Naive B cell (primary cell): ENCODE data around the gene KRI1. TPM values are rescaled to one million over a fixed set of nuclear protein-coding genes. Genes with fewer than 3 reads are reported as not detected.

Experiments used
- ATAC-seq, 2 donors: fragments of 150-1000 bp; cut with Tn5 transposase; 2 replicates each; pipeline ENCODE4 v1.10.0; 2021; ENCODE audit warnings: low read depth in 2 of 2, mild to moderate bottlenecking in 2 of 2, moderate library complexity in 2 of 2
- DNase-seq: peaks from one replicate; pipeline ENCODE4 v3.0.0; 2022
- H3K27ac Mint-ChIP-seq, 6 donors: one replicate each; pipeline ENCODE4 v1.8.0; 2020 to 2022; ENCODE audit warnings: mild to moderate bottlenecking in 6 of 6, mixed read lengths in 6 of 6, moderate library complexity in 5 of 6, inconsistent platforms in 2 of 6
- H3K27me3 Mint-ChIP-seq, 3 donors: one replicate each; pipeline ENCODE4 v1.8.0; 2021 to 2022; ENCODE audit warnings: mixed read lengths in 3 of 3, mild to moderate bottlenecking in 1 of 3
- H3K36me3 Mint-ChIP-seq, 2 donors: one replicate each; pipeline ENCODE4 v1.8.0; 2020 to 2022; ENCODE audit warnings: mixed read lengths in 2 of 2, inconsistent platforms in 1 of 2, mild to moderate bottlenecking in 1 of 2
- H3K4me1 Mint-ChIP-seq, 3 donors: one replicate each; pipeline ENCODE4 v1.8.0; 2020 to 2022; ENCODE audit warnings: mixed read lengths in 3 of 3, inconsistent platforms in 1 of 3, mild to moderate bottlenecking in 1 of 3, moderate library complexity in 1 of 3
- H3K4me3 Mint-ChIP-seq, 8 donors: one replicate each; pipeline ENCODE4 v1.8.0; 2020 to 2022; ENCODE audit warnings: mild to moderate bottlenecking in 8 of 8, mixed read lengths in 8 of 8, moderate library complexity in 8 of 8, inconsistent platforms in 2 of 8
- H3K9me3 Mint-ChIP-seq, 7 donors: one replicate each; pipeline ENCODE4 v1.8.0; 2020 to 2022; ENCODE audit warnings: mixed read lengths in 7 of 7, mild to moderate bottlenecking in 5 of 7, inconsistent platforms in 2 of 7, moderate library complexity in 1 of 7
- polyA plus RNA-seq, 6 donors: library from polyadenylated mRNA; unstranded; fragments of 300-500 nt; fragmentation: Illumina TruSeq; gene quantifications; one replicate each; pipeline ENCODE4 v1.2.3, GENCODE V29; 2021; ENCODE audit warnings: low read depth in 6 of 6

KRI1 gene
- polyA plus RNA-seq, 6 donors from 2014 or later, result 10.6 to 47.6 (median 16.5) TPM

DNA sequence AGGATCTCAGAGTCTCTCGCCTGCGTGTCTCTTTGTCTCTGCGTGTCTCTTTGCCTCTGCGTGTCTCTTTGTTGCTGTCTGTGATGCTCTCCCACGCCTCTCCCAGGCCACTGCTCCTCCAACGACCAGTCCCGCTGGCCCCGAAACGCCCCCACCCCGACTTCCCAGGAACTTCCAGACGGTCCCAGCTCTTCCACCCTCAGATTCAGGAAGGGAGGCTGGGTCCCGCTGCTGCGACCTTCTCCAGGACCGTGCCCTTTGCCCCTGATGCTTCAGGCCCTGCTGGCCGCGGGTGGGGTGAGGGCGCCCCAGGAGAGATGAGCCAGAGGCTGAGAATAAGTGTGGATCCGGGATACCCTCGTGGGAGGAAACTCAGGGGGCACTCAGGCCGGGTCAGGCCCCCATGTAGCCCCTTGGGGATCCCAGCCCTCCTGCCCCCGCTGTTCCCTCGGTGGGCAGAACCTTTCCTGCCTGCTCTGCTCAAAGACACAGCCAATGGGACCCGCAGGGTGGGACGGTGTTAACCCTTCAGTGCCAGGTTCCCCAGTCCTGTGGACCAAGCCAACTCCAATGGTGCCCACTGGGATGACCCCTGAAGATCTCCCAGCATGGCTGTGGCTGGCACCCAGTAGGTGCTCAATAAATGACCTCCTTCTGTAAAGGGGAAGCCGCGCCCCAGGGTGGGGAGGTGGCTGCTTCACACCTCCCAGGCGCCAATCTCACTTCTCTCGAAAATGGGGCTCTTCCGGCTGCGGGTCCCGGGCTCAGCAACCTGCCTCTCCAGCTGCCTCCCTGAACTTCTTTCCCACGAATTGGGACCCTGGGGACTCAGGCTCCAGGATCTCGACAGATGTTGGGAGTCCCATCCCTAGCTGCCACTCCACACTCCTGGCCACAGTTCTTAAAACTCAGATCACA lies 47.1 kb downstream of the KRI1 start:
- H3K4me3 Mint-ChIP-seq, result peak overlapping the region in 7 of 8 donors; percentile 3 to 86 (median 76)
- peaks cover 35 to 60% (median 55%) of the 10 kb centered on the region in 3 donors for H3K27me3 Mint-ChIP-seq
- peak; percentile 45 to 47 for ATAC-seq
- DNase-seq, result no peak
- H3K4me1 Mint-ChIP-seq, result peaks cover 23 to 27% (median 25%) of the 10 kb centered on the region in 3 donors
- H3K9me3 Mint-ChIP-seq, result peaks cover 0 to 2% (median 0%) of the 10 kb centered on the region in 7 donors
- peak overlapping the region in 1 of 6 donors; percentile 21 for H3K27ac Mint-ChIP-seq
- peaks cover 0 to 7% of the 10 kb centered on the region in 2 donors for H3K36me3 Mint-ChIP-seq

DNA sequence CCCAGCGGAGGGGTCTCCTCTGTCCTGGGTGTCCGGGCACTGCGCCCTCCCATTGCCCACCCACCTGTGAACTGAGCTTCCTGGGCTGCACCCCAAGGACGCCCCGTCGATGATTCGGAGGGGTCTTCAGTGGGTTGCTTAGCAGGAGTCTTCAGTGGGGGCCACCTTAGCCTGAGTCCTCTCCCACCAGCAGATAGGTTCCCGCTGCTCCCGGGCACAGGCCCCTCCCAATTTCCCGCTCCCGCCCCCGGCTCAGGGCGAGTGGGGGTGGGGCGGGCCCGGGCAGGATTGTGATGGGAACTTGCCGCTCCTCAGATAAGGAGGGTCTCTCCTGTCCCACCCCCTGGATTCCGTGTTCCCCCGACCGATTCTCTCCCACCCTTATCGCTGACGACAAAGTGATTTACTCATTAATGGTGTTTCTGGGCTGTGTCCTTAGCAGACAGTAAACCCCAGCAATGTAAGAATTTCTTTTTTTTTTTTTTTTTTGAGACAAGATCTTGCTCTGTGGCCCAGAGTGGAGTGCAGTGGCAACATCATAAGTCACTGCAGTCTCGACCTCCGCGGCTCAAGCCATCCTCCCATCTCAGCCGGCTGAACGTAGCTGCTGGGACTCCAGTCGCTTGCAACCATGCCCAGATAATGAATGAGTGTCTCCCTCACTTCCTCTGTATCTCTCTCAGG lies 47.9 kb downstream of the KRI1 start:
- DNase-seq (no peak), ATAC-seq (peak; percentile 29 to 34)
- peak overlapping the region in 7 of 8 donors; percentile 3 to 86 (median 73) for H3K4me3 Mint-ChIP-seq
- H3K4me1 Mint-ChIP-seq, result peaks cover 25 to 27% (median 26%) of the 10 kb centered on the region in 3 donors
- peak overlapping the region in 2 of 6 donors; percentile 33 for H3K27ac Mint-ChIP-seq
- H3K27me3 Mint-ChIP-seq, result peaks cover 43 to 68% (median 63%) of the 10 kb centered on the region in 3 donors
- peaks cover 0 to 7% of the 10 kb centered on the region in 2 donors for H3K36me3 Mint-ChIP-seq
- H3K9me3 Mint-ChIP-seq, result peaks cover 0 to 2% (median 0%) of the 10 kb centered on the region in 7 donors

DNA sequence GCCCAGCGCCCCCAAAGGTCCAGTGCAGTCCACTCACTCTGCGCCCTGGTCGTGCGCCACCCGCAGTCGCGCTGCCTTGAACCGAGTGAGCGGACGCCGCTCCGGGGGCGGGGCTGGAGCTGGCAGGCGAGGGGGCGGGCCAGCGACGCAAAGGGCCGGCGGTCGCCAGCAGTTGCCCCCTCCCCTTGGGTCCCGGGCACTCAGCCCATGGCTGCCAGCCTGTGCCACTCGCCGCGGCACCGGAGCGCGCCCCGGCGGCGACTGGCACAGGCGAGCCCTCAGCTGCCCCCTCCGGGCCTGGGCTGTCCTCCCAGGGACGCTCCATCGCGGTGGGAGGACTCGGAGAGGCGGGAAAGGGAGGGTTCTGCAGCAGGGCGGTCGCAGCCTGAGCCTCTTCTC lies 48.5 kb downstream of the KRI1 start, which contains the start of gene S1PR5:
S1PR5 (minus strand) TSS at position 87 of the 399 bp plus-strand sequence. CDS start 2,436 bp downstream, outside the sequence.
- Mint-ChIP-seq H3K9me3 (peaks cover 0 to 2% (median 0%) of the 10 kb centered on the region in 7 donors), H3K4me1 (peaks cover 25 to 27% (median 26%) of the 10 kb centered on the region in 3 donors), H3K36me3 (peaks cover 0 to 7% of the 10 kb centered on the region in 2 donors), H3K27me3 (peaks cover 44 to 74% (median 67%) of the 10 kb centered on the region in 3 donors), H3K27ac (peak within 1 kb of the TSS in 3 of 6 donors; percentile 33 to 59 (median 44)), H3K4me3 (peak within 1 kb of the TSS in 7 of 8 donors; percentile 3 to 86 (median 73))
- no peak for DNase-seq
- peak in 1 of 2 donors; percentile 4 for ATAC-seq

DNA sequence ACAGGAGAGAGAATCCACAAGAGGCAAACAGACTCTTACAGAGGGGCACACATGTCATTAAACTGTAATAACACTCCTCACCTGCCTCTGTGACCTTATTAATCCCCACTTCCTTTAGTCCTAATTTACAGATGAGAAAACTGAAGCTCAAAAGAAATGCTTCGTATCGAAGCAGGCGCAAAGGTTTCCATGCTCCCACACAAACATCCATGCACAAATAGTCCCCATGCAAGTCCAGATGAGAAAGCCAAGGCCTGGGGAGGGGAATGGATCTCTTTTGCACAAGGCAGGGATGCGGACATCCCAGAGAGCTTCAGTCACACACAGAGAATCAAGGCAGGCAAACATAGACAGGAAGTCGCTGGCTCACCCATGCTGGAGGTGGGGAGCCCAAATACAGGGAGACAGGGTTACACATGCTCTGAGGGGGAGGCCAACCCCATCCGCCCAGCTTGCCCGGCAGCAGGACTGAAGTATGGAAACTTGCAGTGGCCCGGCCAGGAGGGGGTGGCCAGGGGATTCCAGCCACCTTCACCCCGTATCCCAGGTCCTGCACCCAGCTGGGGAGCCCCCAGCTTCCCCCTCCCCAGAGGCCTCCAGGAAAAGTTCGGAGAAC lies 49.0 kb downstream of the KRI1 start:
- peaks cover 0 to 2% (median 0%) of the 10 kb centered on the region in 7 donors for H3K9me3 Mint-ChIP-seq
- ATAC-seq, result no peak
- DNase-seq, result no peak
- peaks cover 0 to 7% of the 10 kb centered on the region in 2 donors for H3K36me3 Mint-ChIP-seq
- peaks cover 44 to 74% (median 67%) of the 10 kb centered on the region in 3 donors for H3K27me3 Mint-ChIP-seq
- H3K27ac Mint-ChIP-seq, result peak overlapping the region in 1 of 6 donors; percentile 59
- H3K4me3 Mint-ChIP-seq, result peak overlapping the region in 5 of 8 donors; percentile 16 to 80 (median 70)
- peaks cover 25 to 27% (median 26%) of the 10 kb centered on the region in 3 donors for H3K4me1 Mint-ChIP-seq

DNA sequence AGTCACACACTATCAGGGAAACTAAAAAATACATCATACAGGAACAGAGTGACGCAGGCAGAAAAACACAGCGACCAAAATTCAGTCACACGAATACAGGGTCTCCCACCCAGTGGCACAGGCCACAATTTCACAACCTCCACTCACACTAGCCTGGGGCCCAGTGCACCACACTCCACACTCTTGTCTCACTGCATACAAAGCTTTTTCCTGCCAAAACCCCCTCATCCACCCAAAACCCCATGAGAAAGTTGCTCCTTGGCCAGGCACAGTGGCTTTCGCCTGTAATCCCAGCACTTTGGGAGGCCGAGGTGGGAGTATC lies 49.8 kb downstream of the KRI1 start:
- Mint-ChIP-seq H3K27me3 (peaks cover 44 to 74% (median 67%) of the 10 kb centered on the region in 3 donors), H3K9me3 (peaks cover 0 to 2% (median 0%) of the 10 kb centered on the region in 7 donors), H3K36me3 (peaks cover 0 to 7% of the 10 kb centered on the region in 2 donors), H3K4me3 (no peak overlapping the region), H3K27ac (peak overlapping the region in 2 of 6 donors; percentile 2 to 44), H3K4me1 (peaks cover 25 to 27% (median 26%) of the 10 kb centered on the region in 3 donors)
- ATAC-seq (no peak), DNase-seq (no peak)

DNA sequence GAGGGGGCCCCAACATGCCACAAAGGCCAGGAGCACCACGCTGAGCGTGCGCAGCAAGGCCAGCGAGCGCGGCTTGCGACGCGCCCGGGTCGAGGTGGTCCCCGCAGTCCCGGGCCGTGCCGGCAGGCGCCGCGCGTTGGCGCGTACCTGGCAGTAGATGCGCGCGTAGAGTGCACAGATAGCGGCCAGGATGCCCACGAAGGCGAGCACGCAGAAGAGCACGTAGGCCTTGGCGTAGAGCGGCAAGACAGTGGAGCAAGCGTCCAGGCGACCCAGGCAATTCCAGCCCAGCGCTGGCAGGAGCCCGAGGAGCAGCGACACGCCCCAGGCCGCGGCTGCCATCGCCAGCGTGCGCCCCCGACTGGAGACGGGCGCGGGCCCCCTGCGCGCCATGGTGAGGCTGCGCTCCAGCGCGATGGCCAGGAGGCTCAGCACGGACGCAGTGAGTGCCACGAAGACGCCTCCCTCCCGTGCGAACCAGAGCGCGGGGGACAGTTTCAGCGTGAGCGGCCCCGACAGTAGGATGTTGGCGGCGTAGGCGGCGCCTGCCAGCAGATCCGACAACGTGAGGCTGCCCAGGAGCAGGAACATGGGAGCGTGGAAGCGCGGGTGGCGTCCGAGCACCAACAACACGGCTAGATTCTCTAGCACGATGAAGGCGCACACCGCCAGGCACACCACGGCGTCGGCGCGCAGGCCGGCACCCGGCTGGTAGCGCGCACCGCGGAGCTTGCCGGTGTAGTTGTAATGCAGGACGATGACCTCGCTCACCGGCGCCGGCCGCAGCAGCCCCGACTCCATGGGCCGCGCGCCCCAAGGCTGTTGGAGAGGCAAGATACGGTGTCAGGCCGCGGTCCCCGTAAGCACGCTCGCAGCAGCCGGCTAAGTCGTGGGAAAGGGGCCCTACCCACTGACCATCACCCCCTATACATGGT lies 51.3 kb downstream of the KRI1 start:
- DNase-seq, result no peak
- Mint-ChIP-seq H3K27ac (peak overlapping the region in 1 of 6 donors; percentile 97), H3K36me3 (peaks cover 0 to 7% of the 10 kb centered on the region in 2 donors), H3K4me3 (peak overlapping the region in 3 of 8 donors; percentile 18 to 67 (median 49)), H3K27me3 (peaks cover 43 to 66% (median 60%) of the 10 kb centered on the region in 3 donors), H3K9me3 (peaks cover 0 to 2% (median 0%) of the 10 kb centered on the region in 7 donors), H3K4me1 (peaks cover 23 to 25% (median 24%) of the 10 kb centered on the region in 3 donors)
- peak; percentile 58 to 63 for ATAC-seq

DNA sequence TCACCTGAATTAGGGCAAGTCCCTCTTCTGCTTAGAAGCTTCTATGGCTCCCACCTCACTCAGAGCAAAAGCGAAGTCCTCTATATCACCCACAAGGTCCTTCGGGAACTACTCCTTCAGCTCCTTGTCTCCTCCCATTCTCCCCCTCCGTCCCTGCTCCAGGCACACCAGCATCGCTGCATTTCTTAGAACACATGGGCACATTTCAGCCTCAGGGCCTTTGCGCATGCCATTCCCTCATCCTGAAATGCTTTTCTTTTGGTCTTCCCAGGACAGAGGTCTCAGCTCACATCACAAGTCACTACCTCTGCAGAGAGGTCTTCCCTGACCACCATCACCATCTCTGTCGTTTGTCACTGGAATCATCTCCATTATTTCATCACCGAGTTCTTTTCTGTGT lies 52.6 kb downstream of the KRI1 start:
- peak overlapping the region in 3 of 8 donors; percentile 4 to 39 (median 6) for H3K4me3 Mint-ChIP-seq
- H3K4me1 Mint-ChIP-seq, result peaks cover 10 to 14% (median 12%) of the 10 kb centered on the region in 3 donors
- peaks cover 0 to 7% of the 10 kb centered on the region in 2 donors for H3K36me3 Mint-ChIP-seq
- peak overlapping the region in 2 of 6 donors; percentile 4 to 10 for H3K27ac Mint-ChIP-seq
- ATAC-seq, result no peak
- H3K27me3 Mint-ChIP-seq, result peaks cover 34 to 54% (median 48%) of the 10 kb centered on the region in 3 donors
- no peak for DNase-seq
- no peaks in the 10 kb centered on the region for H3K9me3 Mint-ChIP-seq

DNA sequence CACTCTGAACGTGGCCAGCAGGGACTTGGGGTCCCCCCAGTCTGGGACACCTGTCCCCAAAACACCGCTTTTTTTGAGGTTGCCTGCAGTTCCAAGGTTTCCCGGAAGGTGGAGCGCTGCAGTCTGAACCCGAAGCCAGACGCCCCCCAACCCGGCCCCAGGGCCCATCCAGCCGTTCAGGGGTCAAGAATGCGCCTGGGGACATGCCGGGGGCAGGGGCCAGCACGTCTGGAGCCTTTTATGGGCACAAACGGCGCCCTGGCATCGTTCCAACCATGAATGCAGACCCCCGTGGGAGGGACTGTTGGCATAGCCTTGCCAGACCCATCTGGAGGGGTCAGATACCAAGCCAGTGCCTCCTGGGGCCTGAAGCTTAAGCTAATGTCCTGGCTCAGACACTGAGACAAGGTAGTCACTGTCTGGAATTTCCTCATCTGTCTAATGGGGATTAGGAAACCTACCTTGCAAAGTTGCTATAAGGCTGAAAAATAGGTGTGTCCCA lies 55.5 kb downstream of the KRI1 start:
- Mint-ChIP-seq H3K4me3 (no peak overlapping the region), H3K9me3 (no peaks in the 10 kb centered on the region), H3K27me3 (peaks cover 16 to 30% (median 23%) of the 10 kb centered on the region in 3 donors), H3K4me1 (peaks cover 5 to 9% (median 5%) of the 10 kb centered on the region in 3 donors), H3K27ac (no peak overlapping the region), H3K36me3 (no peaks in the 10 kb centered on the region)
- ATAC-seq (peak in 1 of 2 donors; percentile 22), DNase-seq (peak; percentile 48)

DNA sequence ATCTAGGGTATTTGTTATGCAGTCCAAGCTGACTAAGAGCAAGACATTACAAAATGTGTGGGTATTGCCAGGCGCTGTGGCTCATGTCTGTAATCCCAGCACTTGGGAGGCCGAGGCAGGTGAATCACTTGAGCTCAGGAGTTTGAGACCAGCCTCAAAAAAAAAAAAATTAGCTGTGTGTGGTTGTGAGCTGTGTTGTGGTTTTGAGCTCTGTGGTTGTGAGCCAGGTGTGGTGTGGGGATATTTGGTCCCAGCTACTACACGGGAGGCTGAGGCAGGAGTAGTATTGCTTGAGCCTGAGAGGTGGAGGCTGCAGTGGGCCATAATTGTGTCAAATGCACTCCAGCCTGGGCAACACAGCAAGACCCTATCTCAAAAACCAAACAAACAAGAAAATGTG lies 57.1 kb downstream of the KRI1 start:
- Mint-ChIP-seq H3K4me3 (no peak overlapping the region), H3K4me1 (peaks cover 0 to 14% (median 10%) of the 10 kb centered on the region in 3 donors), H3K27ac (no peak overlapping the region), H3K9me3 (no peaks in the 10 kb centered on the region), H3K36me3 (no peaks in the 10 kb centered on the region), H3K27me3 (peaks cover 8 to 14% (median 12%) of the 10 kb centered on the region in 3 donors)
- DNase-seq, result no peak
- ATAC-seq, result no peak

DNA sequence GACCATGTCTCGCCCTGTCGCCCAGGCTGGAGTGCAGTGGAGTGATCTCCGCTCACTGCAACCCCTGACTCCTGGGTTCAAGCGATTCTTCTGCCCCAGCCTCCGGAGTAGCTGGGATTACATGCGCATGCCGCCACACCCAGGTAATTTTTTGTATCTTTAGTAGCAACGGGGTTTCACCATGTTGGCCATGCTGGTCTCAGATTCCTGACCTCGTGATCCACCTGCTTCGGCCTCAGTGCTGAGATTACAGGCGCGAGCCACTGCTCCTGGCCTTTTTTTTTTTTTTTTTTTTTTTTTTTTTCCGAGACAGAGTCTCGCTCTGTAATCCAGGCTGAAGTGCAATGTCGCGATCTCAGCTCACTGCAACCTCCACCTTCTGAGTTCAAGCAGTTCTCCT lies 57.8 kb downstream of the KRI1 start:
- Mint-ChIP-seq H3K4me1 (peaks cover 5 to 19% (median 11%) of the 10 kb centered on the region in 3 donors), H3K9me3 (no peaks in the 10 kb centered on the region), H3K27me3 (peaks cover 2 to 7% (median 5%) of the 10 kb centered on the region in 3 donors), H3K4me3 (no peak overlapping the region), H3K36me3 (no peaks in the 10 kb centered on the region), H3K27ac (no peak overlapping the region)
- ATAC-seq (no peak), DNase-seq (no peak)

DNA sequence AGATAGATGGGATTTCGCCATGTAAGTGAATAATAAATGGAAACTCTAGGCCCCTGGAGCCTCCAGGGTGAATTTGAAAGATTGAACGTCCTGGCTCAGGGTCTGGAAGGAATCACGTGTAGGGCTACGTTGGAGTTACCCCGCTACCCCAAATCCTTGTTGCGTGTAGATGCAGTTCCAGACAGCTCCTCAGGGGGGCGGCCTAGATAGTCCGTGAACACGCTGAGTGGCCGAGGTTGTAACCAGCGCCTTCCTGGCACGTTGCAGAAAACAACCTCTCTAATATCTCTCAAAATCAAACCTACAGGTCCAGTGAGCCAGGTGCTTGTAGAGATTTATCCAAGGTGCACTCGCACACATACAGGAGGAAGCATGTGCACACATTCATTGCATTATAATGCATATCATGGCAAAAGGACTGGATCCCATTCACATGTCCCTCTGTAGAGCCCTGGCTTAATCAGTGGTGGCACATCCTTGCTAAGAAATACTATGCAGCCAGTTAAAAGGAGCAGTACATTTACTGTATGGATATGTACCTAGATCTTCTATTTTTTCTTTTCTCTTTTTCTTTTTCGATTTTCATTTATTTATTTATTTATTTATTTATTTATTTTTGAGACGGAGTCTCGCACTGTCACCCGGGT lies 60.1 kb downstream of the KRI1 start:
- Mint-ChIP-seq H3K36me3 (no peaks in the 10 kb centered on the region), H3K4me1 (peaks cover 12 to 24% (median 18%) of the 10 kb centered on the region in 3 donors), H3K4me3 (peak overlapping the region in 6 of 8 donors; percentile 14 to 82 (median 56)), H3K9me3 (no peaks in the 10 kb centered on the region), H3K27ac (peak overlapping the region in 2 of 6 donors; percentile 26 to 69), H3K27me3 (no peaks in the 10 kb centered on the region)
- ATAC-seq (peak; percentile 32 to 39), DNase-seq (peak; percentile 53)
